Astrocyte (in vitro differentiated cells and primary cell): ENCODE results near the gene STRA8. TPM values are rescaled to one million over a fixed set of nuclear protein-coding genes. Genes with fewer than 3 reads are reported as not detected.
A peak's percentile ranks its signal among the peaks of the same experiment; 100 is the strongest.
"Not testable (repeated sequence)": the region's sequence is repeated elsewhere in the genome, so short reads cannot be mapped to it uniquely, and the experiment has no call there.

Experiments used
- DNase-seq: peaks from one replicate; pipeline ENCODE4 v3.0.0-alpha.2; 2010; ENCODE audit warnings: low read depth
- FAIRE-seq: peaks from 2 replicates; lab custom pipeline; 2011; peaks lifted over from hg19 to GRCh38; lab: Jason Lieb, UNC
- H2AFZ ChIP-seq: 2 replicates; pipeline ENCODE4 v1.6.0; 2012; ENCODE audit warnings: low read depth, low read length, inconsistent platforms
- H3K27ac ChIP-seq: 2 replicates; pipeline ENCODE4 v1.5.1; 2011; ENCODE audit warnings: low read depth, low read length, inconsistent platforms
- H3K27me3 ChIP-seq: 2 replicates; pipeline ENCODE4 v1.6.0; 2011; ENCODE audit warnings: low read length, inconsistent platforms; ENCODE audit not compliant: insufficient read depth
- H3K36me3 ChIP-seq: 2 replicates; pipeline ENCODE4 v1.5.1; 2011; ENCODE audit warnings: low read length, inconsistent platforms; ENCODE audit not compliant: insufficient read depth
- H3K4me1 ChIP-seq: 2 replicates; pipeline ENCODE4 v1.5.1; 2011; ENCODE audit warnings: low read length, inconsistent platforms; ENCODE audit not compliant: insufficient read depth
- H3K4me2 ChIP-seq: 2 replicates; pipeline ENCODE4 v1.6.0; 2012; ENCODE audit warnings: low read length, inconsistent platforms
- H3K4me3 ChIP-seq: 2 replicates; pipeline ENCODE4 v1.5.1; 2011; ENCODE audit warnings: low read depth, mild to moderate bottlenecking, low read length, inconsistent platforms; ENCODE audit not compliant: insufficient read depth
- H3K79me2 ChIP-seq: 2 replicates; pipeline ENCODE4 v1.6.0; 2012; ENCODE audit warnings: mild to moderate bottlenecking, low read length, inconsistent platforms; ENCODE audit not compliant: insufficient read depth
- H3K9ac ChIP-seq: 2 replicates; pipeline ENCODE4 v1.6.0; 2012; ENCODE audit warnings: mild to moderate bottlenecking, low read length, inconsistent platforms
- H3K9me3 ChIP-seq: 2 replicates; pipeline ENCODE4 v1.5.1; 2012; ENCODE audit warnings: low read depth, mild to moderate bottlenecking, low read length, inconsistent platforms; ENCODE audit not compliant: insufficient read depth
- H4K20me1 ChIP-seq: 2 replicates; pipeline ENCODE4 v1.6.0; 2012; ENCODE audit warnings: low read length, inconsistent platforms; ENCODE audit not compliant: insufficient read depth
- H3K27ac Mint-ChIP-seq: one replicate; pipeline ENCODE4 v1.8.0; 2021; ENCODE audit warnings: mild to moderate bottlenecking, mixed read lengths; ENCODE audit not compliant: unreplicated experiment
- H3K27me3 Mint-ChIP-seq: one replicate; pipeline ENCODE4 v1.8.0; 2021; ENCODE audit warnings: low read depth, mixed read lengths; ENCODE audit not compliant: unreplicated experiment
- H3K36me3 Mint-ChIP-seq: one replicate; pipeline ENCODE4 v1.8.0; 2021; ENCODE audit warnings: low read depth, mixed read lengths; ENCODE audit not compliant: unreplicated experiment
- H3K4me1 Mint-ChIP-seq: one replicate; pipeline ENCODE4 v1.8.0; 2021; ENCODE audit warnings: low read depth, mixed read lengths; ENCODE audit not compliant: unreplicated experiment
- H3K4me3 Mint-ChIP-seq: one replicate; pipeline ENCODE4 v1.8.0; 2021; ENCODE audit warnings: mild to moderate bottlenecking, moderate library complexity, mixed read lengths; ENCODE audit not compliant: unreplicated experiment
- H3K9me3 Mint-ChIP-seq: one replicate; pipeline ENCODE4 v1.8.0; 2021; ENCODE audit warnings: mild to moderate bottlenecking, mixed read lengths; ENCODE audit not compliant: unreplicated experiment
- EZH2 ChIP-seq: IDR thresholded peaks from 2 replicates; pipeline ENCODE4 v1.6.1; 2012; ENCODE audit warnings: mild to moderate bottlenecking, low read length, inconsistent platforms; ENCODE audit not compliant: insufficient read depth
- total RNA-seq: library from RNA; stranded (reverse); gene quantifications from 2 replicates; pipeline ENCODE4 v1.2.1, GENCODE V29; 2021
- TF ChIP-seq, protein P1 (sequence below): IDR thresholded peaks from 2 replicates; pipeline ENCODE4 v1.5.1; 2011; ENCODE audit warnings: low read depth, mild to moderate bottlenecking, inconsistent platforms, low read length, moderate library complexity; ENCODE audit not compliant: insufficient read depth

STRA8 gene
- total RNA-seq, 1 donor from 2014 or later = not detected

DNA sequence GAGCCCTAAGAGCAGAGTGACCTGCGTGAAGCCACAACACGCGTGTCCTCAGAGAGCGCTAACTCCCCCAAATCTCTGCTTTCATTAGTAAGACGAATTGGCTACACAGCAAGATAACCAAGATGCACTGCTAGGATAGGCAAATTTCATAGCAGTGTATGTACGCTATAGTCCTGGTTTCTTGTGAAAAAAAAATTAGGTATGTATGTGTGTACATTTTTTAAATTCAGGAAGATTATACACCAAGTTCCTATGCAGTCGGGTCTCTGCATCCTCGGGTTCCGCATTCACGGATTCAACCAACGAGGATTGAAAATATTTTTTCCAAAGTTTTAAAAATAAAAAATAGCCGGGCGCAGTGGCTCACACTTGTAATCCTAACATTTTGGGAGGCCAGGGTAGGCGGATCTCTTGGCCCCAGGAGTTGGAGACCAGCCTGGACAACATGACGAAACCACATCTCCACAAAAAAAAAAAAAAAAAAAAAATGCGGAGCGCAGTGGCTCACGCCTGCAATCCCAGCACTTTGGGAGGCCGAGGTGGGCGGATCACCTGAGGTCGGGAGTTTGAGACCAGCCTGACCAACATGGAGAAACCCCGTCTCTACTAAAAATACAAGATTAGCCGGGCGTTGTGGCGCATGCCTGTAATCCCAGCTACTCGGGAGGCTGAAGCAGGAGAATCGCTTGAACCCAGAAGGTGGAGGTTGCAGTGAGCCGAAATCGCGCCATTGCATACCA lies 21.5 kb upstream of the STRA8 start:
- peak overlapping the region; percentile 86 for H3K9ac ChIP-seq
- H3K36me3 ChIP-seq, FAIRE-seq: not testable (repeated sequence)

DNA sequence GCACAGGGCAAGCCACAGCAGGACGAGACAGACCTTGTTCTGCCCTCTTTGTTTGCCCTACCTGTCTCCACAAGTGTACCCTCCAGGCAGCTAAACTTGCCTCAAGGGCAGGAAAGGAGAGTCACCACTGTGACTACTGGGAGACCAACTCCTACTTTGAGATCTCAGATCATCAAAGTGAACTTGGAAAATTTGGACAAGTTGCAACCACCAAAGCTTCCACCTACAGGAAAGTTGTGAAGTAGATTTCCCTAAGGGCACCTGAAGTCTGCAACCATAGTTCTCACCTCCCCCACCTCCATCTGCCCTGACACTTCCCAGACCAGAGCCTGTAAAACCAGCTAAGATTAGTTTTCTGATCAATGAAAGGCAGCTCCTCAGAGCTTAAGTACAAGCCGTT lies 19.8 kb upstream of the STRA8 start:
- Mint-ChIP-seq H3K4me3 (no peak overlapping the region), H3K27ac (no peak overlapping the region)
- no peak for FAIRE-seq

More for the DNA sequence above, 21.5 kb upstream of the STRA8 start:
- not testable (repeated sequence) for H3K36me3 Mint-ChIP-seq, H3K27me3 ChIP-seq, H3K9me3 Mint-ChIP-seq, H3K9me3 ChIP-seq, H3K4me1 Mint-ChIP-seq, H3K27me3 Mint-ChIP-seq, DNase-seq
- peak overlapping the region; percentile 76 for H3K4me3 ChIP-seq
- H4K20me1 ChIP-seq = peaks cover 15% of the 10 kb centered on the region
- H3K4me1 ChIP-seq = peaks cover 14% of the 10 kb centered on the region
- H3K27ac ChIP-seq = peak overlapping the region; percentile 79
- peak overlapping the region; percentile 89 for H2AFZ ChIP-seq
- peak overlapping the region; percentile 90 for H3K4me2 ChIP-seq
- H3K4me3 Mint-ChIP-seq = peak overlapping the region; percentile 87
- H3K27ac Mint-ChIP-seq = peak overlapping the region; percentile 81
- peaks cover 16% of the 10 kb centered on the region for H3K79me2 ChIP-seq

DNA sequence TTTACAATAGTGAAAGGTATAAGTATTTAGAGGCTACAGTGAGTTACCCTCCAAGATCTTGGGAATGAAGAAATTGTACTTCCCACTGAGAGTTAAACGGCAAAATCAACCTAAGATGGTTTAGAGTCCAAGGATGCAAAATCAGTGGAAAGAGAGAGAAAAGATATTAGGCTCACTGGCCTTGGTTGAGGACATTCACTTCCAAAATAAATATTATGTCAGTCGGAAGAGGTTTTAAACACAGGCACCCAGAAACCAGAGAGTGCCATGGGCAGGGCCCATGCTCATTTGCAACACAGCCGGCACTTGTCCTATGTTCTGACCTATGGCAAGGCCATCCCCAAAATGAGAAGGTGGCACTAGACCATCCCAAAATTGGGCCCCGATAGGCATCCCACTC lies 18.5 kb upstream of the STRA8 start:
- H3K9me3 ChIP-seq = no peaks in the 10 kb centered on the region
- no peak overlapping the region for H2AFZ ChIP-seq
- FAIRE-seq = no peak
- Mint-ChIP-seq H3K27me3 (peaks cover 2% of the 10 kb centered on the region), H3K4me1 (peaks cover 2% of the 10 kb centered on the region), H3K9me3 (no peaks in the 10 kb centered on the region), H3K4me3 (no peak overlapping the region), H3K27ac (no peak overlapping the region), H3K36me3 (no peaks in the 10 kb centered on the region)
- DNase-seq = no peak
- peaks cover 3% of the 10 kb centered on the region for H4K20me1 ChIP-seq
- H3K27me3 ChIP-seq = no peaks in the 10 kb centered on the region
- H3K4me3 ChIP-seq = no peak overlapping the region
- TF ChIP-seq, protein P1, sequence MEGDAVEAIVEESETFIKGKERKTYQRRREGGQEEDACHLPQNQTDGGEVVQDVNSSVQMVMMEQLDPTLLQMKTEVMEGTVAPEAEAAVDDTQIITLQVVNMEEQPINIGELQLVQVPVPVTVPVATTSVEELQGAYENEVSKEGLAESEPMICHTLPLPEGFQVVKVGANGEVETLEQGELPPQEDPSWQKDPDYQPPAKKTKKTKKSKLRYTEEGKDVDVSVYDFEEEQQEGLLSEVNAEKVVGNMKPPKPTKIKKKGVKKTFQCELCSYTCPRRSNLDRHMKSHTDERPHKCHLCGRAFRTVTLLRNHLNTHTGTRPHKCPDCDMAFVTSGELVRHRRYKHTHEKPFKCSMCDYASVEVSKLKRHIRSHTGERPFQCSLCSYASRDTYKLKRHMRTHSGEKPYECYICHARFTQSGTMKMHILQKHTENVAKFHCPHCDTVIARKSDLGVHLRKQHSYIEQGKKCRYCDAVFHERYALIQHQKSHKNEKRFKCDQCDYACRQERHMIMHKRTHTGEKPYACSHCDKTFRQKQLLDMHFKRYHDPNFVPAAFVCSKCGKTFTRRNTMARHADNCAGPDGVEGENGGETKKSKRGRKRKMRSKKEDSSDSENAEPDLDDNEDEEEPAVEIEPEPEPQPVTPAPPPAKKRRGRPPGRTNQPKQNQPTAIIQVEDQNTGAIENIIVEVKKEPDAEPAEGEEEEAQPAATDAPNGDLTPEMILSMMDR = no peak
- TF ChIP-seq EZH2 = no peak
- H3K27ac ChIP-seq = no peak overlapping the region
- H3K79me2 ChIP-seq = peaks cover 9% of the 10 kb centered on the region
- no peak overlapping the region for H3K4me2 ChIP-seq
- H3K9ac ChIP-seq = no peak overlapping the region
- H3K4me1 ChIP-seq = peaks cover 7% of the 10 kb centered on the region
- no peaks in the 10 kb centered on the region for H3K36me3 ChIP-seq

More for the DNA sequence above, 19.8 kb upstream of the STRA8 start:
- H3K27ac ChIP-seq = no peak overlapping the region
- H3K9ac ChIP-seq = no peak overlapping the region
- H3K27me3 ChIP-seq = no peaks in the 10 kb centered on the region
- Mint-ChIP-seq H3K9me3 (no peaks in the 10 kb centered on the region), H3K36me3 (no peaks in the 10 kb centered on the region), H3K4me1 (peaks cover 2% of the 10 kb centered on the region), H3K27me3 (peaks cover 2% of the 10 kb centered on the region)
- no peak overlapping the region for H3K4me3 ChIP-seq
- H3K79me2 ChIP-seq = peaks cover 16% of the 10 kb centered on the region
- DNase-seq = no peak
- no peak overlapping the region for H2AFZ ChIP-seq
- peaks cover 5% of the 10 kb centered on the region for H4K20me1 ChIP-seq
- no peak overlapping the region for H3K4me2 ChIP-seq
- no peaks in the 10 kb centered on the region for H3K9me3 ChIP-seq
- H3K36me3 ChIP-seq = no peaks in the 10 kb centered on the region
- TF ChIP-seq, protein P1 = no peak
- no peak for TF ChIP-seq EZH2
- H3K4me1 ChIP-seq = peaks cover 8% of the 10 kb centered on the region
